ENCODE measurements around the gene UNC80.

The UNC80 gene

GRCh38 chr2:210034087-210034683 lies 262.6 kb downstream of the UNC80 start:
- no peak for DNase-seq
- no peak for ATAC-seq

- ATAC-seq (no peak), DNase-seq (no peak)
These were observed 264.0 kb downstream of the UNC80 start for GRCh38 chr2:210035679-210036078.

DNA sequence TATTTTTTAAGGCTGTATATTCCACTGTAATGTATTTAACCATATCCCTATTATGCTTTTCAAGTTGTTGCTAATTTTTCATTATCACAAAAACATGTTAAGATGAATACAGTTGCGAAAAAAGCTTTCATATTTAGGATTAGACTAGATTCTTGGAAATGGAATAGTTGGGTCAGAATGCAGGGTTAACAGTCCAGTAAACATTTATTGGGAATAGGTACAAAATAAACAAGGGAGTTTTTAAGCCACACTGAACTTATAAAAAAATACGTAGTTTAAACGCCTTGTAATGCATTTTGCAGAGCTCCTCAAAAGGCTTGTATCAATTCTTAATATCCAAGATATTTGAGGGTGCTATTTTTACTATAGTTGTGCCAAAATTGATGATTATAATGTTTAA lies 266.4 kb downstream of the UNC80 start:
- ATAC-seq (no peak), DNase-seq (no peak)

DNA sequence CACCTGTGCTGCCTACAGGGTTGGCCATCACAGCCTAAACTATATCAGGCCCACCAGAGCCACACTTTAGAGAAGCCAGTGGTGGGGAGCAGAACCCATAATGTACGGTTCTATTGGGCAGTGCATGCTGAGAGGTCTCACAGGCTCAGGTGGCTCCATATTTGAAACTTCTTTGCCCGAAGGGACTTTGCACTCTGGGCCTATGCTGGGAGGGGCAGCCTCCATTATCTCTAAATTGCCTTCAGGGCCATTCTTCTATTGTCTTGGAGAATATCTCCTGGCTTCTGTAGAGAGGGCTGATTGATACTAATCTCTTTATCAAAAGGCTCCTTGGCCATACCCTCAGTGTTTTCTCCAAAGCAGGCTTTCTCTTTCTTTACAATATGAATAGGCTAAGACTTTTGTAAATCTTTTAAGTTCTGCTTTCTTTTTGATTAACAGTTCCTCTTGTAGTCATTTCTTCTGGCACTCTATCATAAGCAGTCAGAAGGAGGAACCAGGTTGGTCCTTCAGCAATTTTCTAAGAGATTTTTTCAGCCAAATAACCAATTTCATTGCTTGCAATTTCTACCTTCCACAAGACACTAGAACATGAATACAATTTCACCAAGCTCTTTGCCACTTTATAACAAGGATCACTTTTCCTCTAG lies 275.3 kb downstream of the UNC80 start:
- no peak for DNase-seq
- no peak for ATAC-seq
